Lower leg skin (tissue), 4 donors: Measurements from ENCODE around the gene PLSCR3. TPM values are rescaled to one million over a fixed set of nuclear protein-coding genes. Genes with fewer than 3 reads are reported as not detected.

Experiments used
- DNase-seq, 2 donors: peaks; one replicate each; pipeline ENCODE4 v3.0.0-alpha.2; 2019; ENCODE audit warnings: low spot score in 2 of 2
- H3K4me3 ChIP-seq: fragments of 200-600 bp; sonication (generic); 2 replicates; pipeline ENCODE4 v1.5.1; 2017; ENCODE audit warnings: mild to moderate bottlenecking, low read depth; ENCODE audit not compliant: poor library complexity, severe bottlenecking
- POLR2A ChIP-seq, 2 donors: fragments of 450-650 bp; IDR thresholded peaks; one replicate each; pipeline ENCODE4 v1.6.1; 2016 to 2017; ENCODE audit warnings: antibody characterized with exemption in 2 of 2, mild to moderate bottlenecking in 1 of 2, moderate library complexity in 1 of 2
- WGBS, 2 donors: methylation state at CpG; one replicate each; pipeline ENCODE4 v1.1.5; 2018; 5-methylcytosine and 5-hydroxymethylcytosine counted together
- intact Hi-C: fragments of 100-400 bp; cut with DNase I; formaldehyde crosslinking; loops from one replicate; pipeline ENCODE4 v1.15.0; 2023; ENCODE audit warnings: low total_unique reads
- total RNA-seq, 4 donors: library from RNA; depleted of rRNA; stranded (reverse); fragments of >200 nt; gene quantifications; one replicate each; pipeline ENCODE4 v1.1.0, GENCODE V29; 2016
- TF ChIP-seq, protein P1 (sequence below), 3 donors: fragments of 450-650 bp; IDR thresholded peaks; one replicate each; pipeline ENCODE4 v1.5.1; 2016; ENCODE audit warnings: antibody characterized with exemption in 3 of 3, mild to moderate bottlenecking in 3 of 3, moderate library complexity in 2 of 3

The PLSCR3 gene
- total RNA-seq, 4 donors from 2014 or later = 21.6 to 38.1 (median 24.5) TPM

GRCh38 chr17:7425316-7425715, 31.0 kb upstream of the PLSCR3 start, which contains the start of gene SPEM2:
SPEM2 (plus strand) TSS chr17:7425616; CDS start chr17:7425689, 73 bp downstream.
- no peak within 1 kb of the TSS for H3K4me3 ChIP-seq
- WGBS, 2 donors = 83 to 92% methylated on average over 7 of the region's 7 CpGs
- no peak for DNase-seq
- intact Hi-C loops = loop anchor here (10.0 kb wide), 1 partner anchor 61 kb away; no protein-coding TSS in a partner anchor
- TF ChIP-seq, protein P1, sequence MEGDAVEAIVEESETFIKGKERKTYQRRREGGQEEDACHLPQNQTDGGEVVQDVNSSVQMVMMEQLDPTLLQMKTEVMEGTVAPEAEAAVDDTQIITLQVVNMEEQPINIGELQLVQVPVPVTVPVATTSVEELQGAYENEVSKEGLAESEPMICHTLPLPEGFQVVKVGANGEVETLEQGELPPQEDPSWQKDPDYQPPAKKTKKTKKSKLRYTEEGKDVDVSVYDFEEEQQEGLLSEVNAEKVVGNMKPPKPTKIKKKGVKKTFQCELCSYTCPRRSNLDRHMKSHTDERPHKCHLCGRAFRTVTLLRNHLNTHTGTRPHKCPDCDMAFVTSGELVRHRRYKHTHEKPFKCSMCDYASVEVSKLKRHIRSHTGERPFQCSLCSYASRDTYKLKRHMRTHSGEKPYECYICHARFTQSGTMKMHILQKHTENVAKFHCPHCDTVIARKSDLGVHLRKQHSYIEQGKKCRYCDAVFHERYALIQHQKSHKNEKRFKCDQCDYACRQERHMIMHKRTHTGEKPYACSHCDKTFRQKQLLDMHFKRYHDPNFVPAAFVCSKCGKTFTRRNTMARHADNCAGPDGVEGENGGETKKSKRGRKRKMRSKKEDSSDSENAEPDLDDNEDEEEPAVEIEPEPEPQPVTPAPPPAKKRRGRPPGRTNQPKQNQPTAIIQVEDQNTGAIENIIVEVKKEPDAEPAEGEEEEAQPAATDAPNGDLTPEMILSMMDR (IDR thresholded peaks at IDR 0.05) = no peak
- TF ChIP-seq POLR2A (IDR thresholded peaks at IDR 0.05) = no peak

GRCh38 chr17:7423679-7424078, 29.4 kb upstream of the PLSCR3 start:
- H3K4me3 ChIP-seq = no peak overlapping the region
- DNase-seq = no peak
- no peak for TF ChIP-seq POLR2A (IDR thresholded peaks at IDR 0.05)
- TF ChIP-seq, protein P1 (IDR thresholded peaks at IDR 0.05) = no peak
- WGBS, 2 donors = 68 to 76% methylated on average over 4 of the region's 4 CpGs
- intact Hi-C loops = loop anchor here (10.0 kb wide), 1 partner anchor 59 kb away; no protein-coding TSS in a partner anchor

- no peak for TF ChIP-seq POLR2A (IDR thresholded peaks at IDR 0.05)
- TF ChIP-seq, protein P1 (IDR thresholded peaks at IDR 0.05) = no peak
- H3K4me3 ChIP-seq = no peak overlapping the region
- intact Hi-C loops = loop anchor here (10.0 kb wide), 1 partner anchor 56 kb away; no protein-coding TSS in a partner anchor
- 93 to 95% methylated on average over 16 of the region's 16 CpGs for WGBS, 2 donors
- no peak for DNase-seq
Observed at GRCh38 chr17:7421186-7421585, 26.9 kb upstream of the PLSCR3 start.

- TF ChIP-seq, protein P1 (IDR thresholded peaks at IDR 0.05) = no peak
- no peak for TF ChIP-seq POLR2A (IDR thresholded peaks at IDR 0.05)
- no peak within 1 kb of the TSS for H3K4me3 ChIP-seq
- 74 to 85% methylated on average over 9 to 17 of the region's 17 CpGs for WGBS, 2 donors
- DNase-seq = no peak
- intact Hi-C loops = loop anchor here (10.0 kb wide), 1 partner anchor 55 kb away; no protein-coding TSS in a partner anchor
Observed at GRCh38 chr17:7419819-7420610, 25.7 kb upstream of the PLSCR3 start, which contains the start of gene SPEM1. SPEM1 (plus strand) TSS chr17:7420324; CDS start chr17:7420385, 61 bp downstream.

DNA sequence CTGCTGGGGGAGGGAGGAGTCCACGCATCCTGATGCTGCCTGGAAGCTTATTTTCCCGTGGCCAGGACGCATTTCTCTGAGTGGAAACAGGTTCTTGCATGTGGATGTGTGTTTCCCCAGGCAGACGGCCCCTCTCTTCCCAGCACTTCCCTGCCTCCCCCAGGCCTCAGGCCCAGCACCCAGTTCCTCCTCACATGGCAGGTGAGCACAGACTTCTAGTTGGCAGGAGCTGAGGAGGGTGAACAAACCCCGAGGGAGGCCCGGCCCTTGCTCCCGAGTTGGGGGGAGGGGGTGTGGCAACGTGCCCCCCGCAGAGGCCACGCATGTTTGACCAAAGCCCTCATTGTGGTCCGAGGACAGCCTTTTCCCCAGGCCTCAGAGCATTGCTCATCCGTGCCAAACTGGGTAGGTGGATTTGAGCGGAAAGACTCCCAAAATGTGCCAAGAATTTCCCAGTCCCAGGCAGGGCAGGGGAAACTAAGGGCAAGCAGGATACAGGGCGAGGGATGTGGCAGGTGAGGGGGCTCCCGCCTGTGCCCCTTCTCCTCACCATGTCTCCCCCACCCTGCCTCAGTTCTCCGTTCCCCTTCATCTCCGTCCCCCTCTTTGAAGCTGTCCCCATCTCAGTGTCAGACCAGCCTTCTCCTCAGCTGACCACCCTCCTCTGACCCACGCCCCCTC, 24.3 kb upstream of the PLSCR3 start:
- H3K4me3 ChIP-seq = no peak overlapping the region
- WGBS, 2 donors = 71 to 72% methylated on average over 13 to 18 of the region's 18 CpGs
- intact Hi-C loops = no loop called here
- TF ChIP-seq POLR2A (IDR thresholded peaks at IDR 0.05) = no peak
- TF ChIP-seq, protein P1 (IDR thresholded peaks at IDR 0.05) = no peak
- DNase-seq = no peak
